Measurements from ENCODE around the gene PPM1N.

GRCh38 chr19:45489216-45489855 is 8.9 kb upstream of the PPM1N start:
- no peak for TF ChIP-seq CTCF (IDR thresholded peaks at IDR 0.05)
- no peak for TF ChIP-seq POLR2A (IDR thresholded peaks at IDR 0.05)

All from testis (tissue), 2 donors.